ENCODE data around the gene ZNF319.

GRCh38 chr16:57993897-57994296 lies 6.6 kb downstream of the ZNF319 start:
- TF ChIP-seq CTCF (conservative IDR thresholded peaks at IDR 0.05; ENCODE audit: low read depth in 2 of 2) (no peak), EZH2phosphoT487 (IDR thresholded peaks at IDR 0.05; ENCODE audit: unreplicated experiment) (no peak), POLR2AphosphoS5 (IDR thresholded peaks at IDR 0.05; ENCODE audit: low read depth) (no peak), REST (IDR thresholded peaks at IDR 0.05; ENCODE audit: unreplicated experiment) (no peak), EZH2 (IDR thresholded peaks at IDR 0.05; ENCODE audit: low read depth, unreplicated experiment) (no peak), ZNF331 (CRISPR knock-in tag; IDR thresholded peaks at IDR 0.05; ENCODE audit: low read depth) (no peak), STAT1 (IDR thresholded peaks at IDR 0.05; ENCODE audit: unreplicated experiment) (no peak), JUNB (IDR thresholded peaks at IDR 0.05; ENCODE audit: unreplicated experiment) (no peak), NANOG (IDR thresholded peaks at IDR 0.05; ENCODE audit: borderline replicate concordance) (no peak), CREB1 (CRISPR knock-in tag; IDR thresholded peaks at IDR 0.05; ENCODE audit: low read depth) (no peak), ETS1 (IDR thresholded peaks at IDR 0.05) (no peak)
